ENCODE data around the gene WWP2. TPM values are rescaled to one million over a fixed set of nuclear protein-coding genes. Genes with fewer than 3 reads are reported as not detected.
A peak's percentile ranks its signal among the peaks of the same experiment; 100 is the strongest.

WWP2 gene
- total and polyA plus RNA-seq, 11 donors = 8.4 to 33.2 (median 23.5) TPM

- H3K9me3 ChIP-seq = no peaks in the 10 kb centered on the region
- peak in 3 of 4 donors; percentile 37 to 73 (median 62) for ATAC-seq
- WGBS, 4 donors = 54 to 61% (median 57%) methylated on average over 8 of the region's 8 CpGs
- DNase-seq = peak in 3 of 5 donors; percentile 30 to 61 (median 52)
- H3K4me1 ChIP-seq = peaks cover 0 to 33% (median 21%) of the 10 kb centered on the region in 12 donors
- H3K4me3 ChIP-seq = no peak overlapping the region
- H3K27me3 ChIP-seq = no peaks in the 10 kb centered on the region
- TF ChIP-seq CTCF (IDR thresholded peaks at IDR 0.05) (no peak), POLR2A (IDR thresholded peaks at IDR 0.05) (no peak)
- H3K36me3 ChIP-seq = peaks cover 0 to 9% (median 0%) of the 10 kb centered on the region in 9 donors
- H3K27ac ChIP-seq = peak overlapping the region in 11 of 12 donors; percentile 7 to 74 (median 49)
- intact Hi-C loops (cut with DNase I) = loop anchor here in 4 of 10 donors (10.0 kb wide), 3 partner anchors 59 to 301 kb away; partner anchors contain the start of gene NFAT5 (in 1 of the 4)
Measured at GRCh38 chr16:69865701-69866100, 103.6 kb downstream of the WWP2 start.

GRCh38 chr16:69867784-69868560 is 105.8 kb downstream of the WWP2 start:
- no peak overlapping the region for H3K4me3 ChIP-seq
- no peaks in the 10 kb centered on the region for H3K9me3 ChIP-seq
- DNase-seq = peak in 1 of 5 donors; percentile 43
- peaks cover 0 to 12% (median 0%) of the 10 kb centered on the region in 12 donors for H3K4me1 ChIP-seq
- no peaks in the 10 kb centered on the region for H3K27me3 ChIP-seq
- TF ChIP-seq POLR2A (IDR thresholded peaks at IDR 0.05) (no peak), CTCF (IDR thresholded peaks at IDR 0.05) (no peak)
- intact Hi-C loops (cut with DNase I) = loop anchor here in 4 of 10 donors (10.0 kb wide), 3 partner anchors 57 to 303 kb away; partner anchors contain the start of gene NFAT5 (in 1 of the 4)
- peaks cover 0 to 27% (median 15%) of the 10 kb centered on the region in 9 donors for H3K36me3 ChIP-seq
- H3K27ac ChIP-seq = peak overlapping the region in 2 of 12 donors; percentile 9 to 44
- peak in 3 of 4 donors; percentile 37 to 64 (median 53) for ATAC-seq
- 70 to 76% (median 74%) methylated on average over 8 of the region's 8 CpGs for WGBS, 4 donors

- intact Hi-C loops (cut with DNase I) = loop anchor here in 2 of 10 donors (2.0 to 5.0 kb wide), 2 partner anchors 36 to 37 kb away; no protein-coding TSS in a partner anchor
- peaks cover 0 to 12% (median under 1%) of the 10 kb centered on the region in 12 donors for H3K4me1 ChIP-seq
- no peak overlapping the region for H3K4me3 ChIP-seq
- no peak overlapping the region for H3K27ac ChIP-seq
- no peaks in the 10 kb centered on the region for H3K9me3 ChIP-seq
- 91 to 97% (median 96%) methylated on average over 4 of the region's 4 CpGs for WGBS, 4 donors
- no peak for DNase-seq
- no peaks in the 10 kb centered on the region for H3K27me3 ChIP-seq
- H3K36me3 ChIP-seq = peaks cover 0 to 55% (median 32%) of the 10 kb centered on the region in 9 donors
- no peak for TF ChIP-seq POLR2A (IDR thresholded peaks at IDR 0.05)
- TF ChIP-seq CTCF (IDR thresholded peaks at IDR 0.05) = no peak
- ATAC-seq = no peak
Measured at GRCh38 chr16:69870761-69871160, 108.6 kb downstream of the WWP2 start.

- ATAC-seq (no peak), DNase-seq (no peak)
- Histone ChIP-seq H3K27me3 (no peaks in the 10 kb centered on the region), H3K9me3 (peaks cover 0 to 7% (median 2%) of the 10 kb centered on the region in 12 donors), H3K36me3 (peaks cover 0 to 63% (median 37%) of the 10 kb centered on the region in 9 donors), H3K4me3 (no peak overlapping the region), H3K27ac (no peak overlapping the region), H3K4me1 (peaks cover 0 to 9% (median 0%) of the 10 kb centered on the region in 12 donors)
- intact Hi-C loops (cut with DNase I) = loop anchor here in 2 of 10 donors (2.0 to 5.0 kb wide), 2 partner anchors 35 to 36 kb away; no protein-coding TSS in a partner anchor
- WGBS, 4 donors = 97 to 99% (median 97%) methylated on average over 15 of the region's 15 CpGs
- TF ChIP-seq CTCF (IDR thresholded peaks at IDR 0.05) (no peak), POLR2A (IDR thresholded peaks at IDR 0.05) (no peak)
Measured at GRCh38 chr16:69871708-69872107, 109.6 kb downstream of the WWP2 start.
